HS-5 (cell line): ENCODE measurements around the gene CSNK1A1L.

Experiments
- DNase-seq: peaks from one replicate; pipeline ENCODE4 v3.0.0-alpha.2; 2012; ENCODE audit warnings: low read depth

CSNK1A1L gene

GRCh38 chr13:37105251-37105714 lies at the start of gene CSNK1A1L:
Gene CSNK1A1L (minus strand): TSS chr13:37105664. CDS start chr13:37105256, 408 bp downstream.
- no peak for DNase-seq

GRCh38 chr13:37149380-37149779 lies 43.9 kb upstream of the CSNK1A1L start:
- DNase-seq = no peak

GRCh38 chr13:37148501-37148900 lies 43.0 kb upstream of the CSNK1A1L start:
- no peak for DNase-seq

- no peak for DNase-seq
These were observed 39.2 kb upstream of the CSNK1A1L start for GRCh38 chr13:37144661-37145060.

- no peak for DNase-seq
These were observed 38.4 kb upstream of the CSNK1A1L start for GRCh38 chr13:37143911-37144310.

- no peak for DNase-seq
These were observed 37.4 kb upstream of the CSNK1A1L start for GRCh38 chr13:37142877-37143276.

GRCh38 chr13:37141011-37141410 lies 35.5 kb upstream of the CSNK1A1L start:
- DNase-seq = no peak

- DNase-seq = no peak
These were observed 33.9 kb upstream of the CSNK1A1L start for GRCh38 chr13:37139356-37139755.

- DNase-seq = no peak
These were observed 33.5 kb upstream of the CSNK1A1L start for GRCh38 chr13:37138926-37139325.

GRCh38 chr13:37138169-37138568 lies 32.7 kb upstream of the CSNK1A1L start:
- no peak for DNase-seq

GRCh38 chr13:37136633-37137032 lies 31.2 kb upstream of the CSNK1A1L start:
- no peak for DNase-seq

- no peak for DNase-seq
These were observed 30.7 kb upstream of the CSNK1A1L start for GRCh38 chr13:37136187-37136586.

- DNase-seq = peak; percentile 10
These were observed 29.1 kb upstream of the CSNK1A1L start for GRCh38 chr13:37134411-37135041.

- DNase-seq = no peak
These were observed 26.7 kb upstream of the CSNK1A1L start for GRCh38 chr13:37132211-37132610.

- no peak for DNase-seq
These were observed 25.6 kb upstream of the CSNK1A1L start for GRCh38 chr13:37131092-37131491.

- DNase-seq = no peak
These were observed 24.4 kb upstream of the CSNK1A1L start for GRCh38 chr13:37129866-37130265.

GRCh38 chr13:37127691-37128241 lies 22.3 kb upstream of the CSNK1A1L start:
- no peak for DNase-seq

GRCh38 chr13:37123337-37123736 lies 17.9 kb upstream of the CSNK1A1L start:
- DNase-seq = no peak

GRCh38 chr13:37118016-37118415 lies 12.6 kb upstream of the CSNK1A1L start:
- DNase-seq = no peak

GRCh38 chr13:37114250-37114649 lies 8.8 kb upstream of the CSNK1A1L start:
- no peak for DNase-seq

- no peak for DNase-seq
These were observed 8.1 kb upstream of the CSNK1A1L start for GRCh38 chr13:37113534-37113933.

GRCh38 chr13:37109051-37109678 lies 3.7 kb upstream of the CSNK1A1L start:
- no peak for DNase-seq

- DNase-seq = no peak
These were observed 2.4 kb upstream of the CSNK1A1L start for GRCh38 chr13:37107868-37108267.

- DNase-seq = no peak
These were observed 2.0 kb upstream of the CSNK1A1L start for GRCh38 chr13:37107456-37107855.
